GM23248 (cell line): Measurements from ENCODE around the gene SDHB. TPM values are rescaled to one million over a fixed set of nuclear protein-coding genes. Genes with fewer than 3 reads are reported as not detected.

Experiments
- DNase-seq: peaks from one replicate; pipeline ENCODE4 v3.0.0-alpha.2; 2015
- H2AFZ ChIP-seq: fragments of 200-600 bp; sonication (generic); 2 replicates; pipeline ENCODE4 v1.6.1; 2016; ENCODE audit warnings: antibody characterized with exemption
- H3F3A ChIP-seq: fragments of 200-600 bp; sonication (generic); 2 replicates; pipeline ENCODE4 v1.6.1; 2016; ENCODE audit warnings: mild to moderate bottlenecking, antibody characterized with exemption, mixed run types; ENCODE audit not compliant: insufficient read depth
- H3K27ac ChIP-seq: fragments of 200-600 bp; sonication (generic); 2 replicates; pipeline ENCODE4 v1.5.1; 2016; ENCODE audit warnings: mild to moderate bottlenecking
- H3K27me3 ChIP-seq: fragments of 200-600 bp; sonication (generic); replicated peaks from 2 replicates; pipeline ENCODE4 v1.6.1; 2016; ENCODE audit warnings: mild to moderate bottlenecking; ENCODE audit not compliant: insufficient read depth
- H3K36me3 ChIP-seq: fragments of 200-600 bp; sonication (generic); 2 replicates; pipeline ENCODE4 v1.6.1; 2016; ENCODE audit warnings: low read depth, mild to moderate bottlenecking
- H3K4me1 ChIP-seq: fragments of 200-600 bp; sonication (generic); 2 replicates; pipeline ENCODE4 v1.6.1; 2016; ENCODE audit warnings: mild to moderate bottlenecking; ENCODE audit not compliant: insufficient read depth
- H3K4me2 ChIP-seq: fragments of 200-600 bp; sonication (generic); one replicate; pipeline ENCODE4 v1.6.1; 2016; ENCODE audit warnings: mild to moderate bottlenecking; ENCODE audit not compliant: unreplicated experiment
- H3K4me3 ChIP-seq: fragments of 200-600 bp; sonication (generic); 2 replicates; pipeline ENCODE4 v1.5.1; 2016; ENCODE audit warnings: mild to moderate bottlenecking
- H3K79me2 ChIP-seq: fragments of 200-600 bp; sonication (generic); 2 replicates; pipeline ENCODE4 v1.6.1; 2016; ENCODE audit warnings: mild to moderate bottlenecking; ENCODE audit not compliant: insufficient read depth
- H3K9ac ChIP-seq: fragments of 200-600 bp; sonication (generic); 2 replicates; pipeline ENCODE4 v1.6.1; 2016; ENCODE audit warnings: mild to moderate bottlenecking
- H3K9me2 ChIP-seq: fragments of 200-600 bp; sonication (generic); 2 replicates; pipeline ENCODE4 v1.6.1; 2016; ENCODE audit warnings: mixed run types, mild to moderate bottlenecking, moderate library complexity; ENCODE audit not compliant: insufficient read depth
- H3K9me3 ChIP-seq: fragments of 200-600 bp; sonication (generic); one replicate; pipeline ENCODE4 v1.6.1; 2017; ENCODE audit warnings: low read depth
- H4K20me1 ChIP-seq: fragments of 200-600 bp; sonication (generic); 2 replicates; pipeline ENCODE4 v1.6.0; 2016; ENCODE audit not compliant: insufficient read depth
- EZH2 ChIP-seq: fragments of 200-600 bp; sonication (generic); IDR thresholded peaks from 2 replicates; pipeline ENCODE4 v1.6.1; 2018; ENCODE audit warnings: antibody characterized with exemption, mild to moderate bottlenecking; ENCODE audit not compliant: insufficient read depth, poor library complexity, severe bottlenecking
- EZH2phosphoT487 ChIP-seq: fragments of 200-600 bp; sonication (generic); IDR thresholded peaks from 2 replicates; pipeline ENCODE4 v1.6.1; 2018; ENCODE audit warnings: antibody characterized with exemption, moderate library complexity, mild to moderate bottlenecking, low read depth; ENCODE audit not compliant: insufficient read depth
- WGBS, 2 experiments: methylation state at CpG; one replicate each; pipeline ENCODE4 v1.1.6; 2015 to 2017; ENCODE audit warnings: low lambda C conversion rate in 2 of 2, low coverage in 1 of 2; ENCODE audit errors: missing lambda C conversion rate in 2 of 2; 5-methylcytosine and 5-hydroxymethylcytosine counted together
- in situ Hi-C: fragments of 300-500 bp; cut with MboI; formaldehyde crosslinking; loops from 2 replicates; pipeline ENCODE4 v1.15.0; 2020
- polyA plus RNA-seq: library from polyadenylated mRNA; unstranded; fragments of >200 nt; fragmentation: Nextera tagmentation; extraction: Ambion mirVana; gene quantifications from 2 replicates; pipeline ENCODE4 v1.2.1, GENCODE V29; 2016
- total RNA-seq: library from RNA; depleted of rRNA; stranded (reverse); fragments of >200 nt; shearing (Covaris generic); gene quantifications from 2 replicates; pipeline ENCODE4 v1.2.3, GENCODE V29; 2014

The SDHB gene
- total and polyA plus RNA-seq, 2 experiments from 2014 or later: 84.1 to 124 TPM

GRCh38 chr1:17070163-17070525 is 16.3 kb upstream of the SDHB start:
- no peak overlapping the region for H3K4me3 ChIP-seq
- no peaks in the 10 kb centered on the region for H3K79me2 ChIP-seq
- no peak for DNase-seq
- no peaks in the 10 kb centered on the region; the same call in 1 of the 2 replicates for H3K27me3 ChIP-seq
- no peak overlapping the region for H3K9ac ChIP-seq
- H3K9me2 ChIP-seq: no peaks in the 10 kb centered on the region
- H3K9me3 ChIP-seq: no peaks in the 10 kb centered on the region
- no peaks in the 10 kb centered on the region for H3K4me1 ChIP-seq
- 57% methylated on average over 10 of the region's 10 CpGs for WGBS, 2 experiments
- no peaks in the 10 kb centered on the region for H3F3A ChIP-seq
- in situ Hi-C loops: no loop called here
- H3K4me2 ChIP-seq: no peak overlapping the region
- no peak for TF ChIP-seq EZH2phosphoT487
- TF ChIP-seq EZH2: no peak
- H3K36me3 ChIP-seq: no peaks in the 10 kb centered on the region
- H2AFZ ChIP-seq: no peak overlapping the region
- H4K20me1 ChIP-seq: no peaks in the 10 kb centered on the region
- H3K27ac ChIP-seq: no peak overlapping the region

GRCh38 chr1:17069452-17070162 is 15.8 kb upstream of the SDHB start:
- 59 to 73% methylated on average over 6 of the region's 6 CpGs for WGBS, 2 experiments
- no peak for DNase-seq
- no peaks in the 10 kb centered on the region for H3K79me2 ChIP-seq
- in situ Hi-C loops: loop anchor here (10.0 kb wide), 1 partner anchor 265 kb away; no protein-coding TSS in a partner anchor
- no peaks in the 10 kb centered on the region for H4K20me1 ChIP-seq
- TF ChIP-seq EZH2: no peak
- no peak for TF ChIP-seq EZH2phosphoT487
- H3K27me3 ChIP-seq: no peaks in the 10 kb centered on the region; the same call in 1 of the 2 replicates
- no peak overlapping the region for H3K27ac ChIP-seq
- H3K9ac ChIP-seq: no peak overlapping the region
- H3K36me3 ChIP-seq: no peaks in the 10 kb centered on the region
- no peak overlapping the region for H2AFZ ChIP-seq
- no peaks in the 10 kb centered on the region for H3F3A ChIP-seq
- H3K4me3 ChIP-seq: no peak overlapping the region
- H3K4me2 ChIP-seq: no peak overlapping the region
- H3K9me3 ChIP-seq: no peaks in the 10 kb centered on the region
- no peaks in the 10 kb centered on the region for H3K9me2 ChIP-seq
- H3K4me1 ChIP-seq: no peaks in the 10 kb centered on the region

- Histone ChIP-seq H2AFZ (no peak overlapping the region), H3K27ac (no peak overlapping the region), H3K4me1 (peaks cover 3% of the 10 kb centered on the region; the same call in 1 of the 2 replicates), H4K20me1 (no peaks in the 10 kb centered on the region), H3K9ac (no peak overlapping the region), H3K79me2 (no peaks in the 10 kb centered on the region), H3K4me3 (no peak overlapping the region), H3F3A (no peaks in the 10 kb centered on the region), H3K9me2 (no peaks in the 10 kb centered on the region), H3K36me3 (no peaks in the 10 kb centered on the region), H3K4me2 (no peak overlapping the region), H3K27me3 (no peaks in the 10 kb centered on the region; the same call in 1 of the 2 replicates), H3K9me3 (no peaks in the 10 kb centered on the region)
- in situ Hi-C loops: loop anchor here (10.0 kb wide), 1 partner anchor 266 kb away; no protein-coding TSS in a partner anchor
- no peak for DNase-seq
- 48 to 61% methylated on average over 10 to 12 of the region's 12 CpGs for WGBS, 2 experiments
- TF ChIP-seq EZH2: no peak
- no peak for TF ChIP-seq EZH2phosphoT487
Measured at GRCh38 chr1:17068789-17069188, 15.0 kb upstream of the SDHB start.

- Histone ChIP-seq H3K4me2 (no peak overlapping the region), H3K4me1 (peaks cover 7% of the 10 kb centered on the region), H3K4me3 (no peak overlapping the region), H3K79me2 (no peaks in the 10 kb centered on the region), H3F3A (no peaks in the 10 kb centered on the region), H2AFZ (no peak overlapping the region), H3K27me3 (no peaks in the 10 kb centered on the region; the same call in 1 of the 2 replicates), H3K9me3 (no peaks in the 10 kb centered on the region), H4K20me1 (no peaks in the 10 kb centered on the region), H3K36me3 (no peaks in the 10 kb centered on the region), H3K9me2 (no peaks in the 10 kb centered on the region), H3K27ac (no peak overlapping the region), H3K9ac (no peak overlapping the region)
- in situ Hi-C loops: loop anchor here (10.0 kb wide), 1 partner anchor 267 kb away; no protein-coding TSS in a partner anchor
- TF ChIP-seq EZH2: no peak
- no peak for TF ChIP-seq EZH2phosphoT487
- DNase-seq: no peak
- WGBS, 2 experiments: 58 to 59% methylated on average over 10 of the region's 10 CpGs
Measured at GRCh38 chr1:17067465-17068240, 13.8 kb upstream of the SDHB start.
